NB4 (cell line): Measurements from ENCODE around the gene MRPL49.

Experiments used
- DNase-seq: peaks from one replicate; pipeline ENCODE4 v3.0.0; 2010; ENCODE audit warnings: low read depth
- H3K4me3 ChIP-seq: one replicate; pipeline ENCODE4 v1.5.1; 2011; ENCODE audit warnings: mild to moderate bottlenecking, low read depth, low read length, moderate library complexity
- CTCF ChIP-seq: IDR thresholded peaks from one replicate; pipeline ENCODE4 v1.5.1; 2012; ENCODE audit warnings: low read depth, low read length
- MAX ChIP-seq: IDR thresholded peaks from 2 replicates; pipeline ENCODE4 v1.6.1; 2011; ENCODE audit warnings: low read depth, low read length
- MYC ChIP-seq: IDR thresholded peaks from 2 replicates; pipeline ENCODE4 v1.6.1; 2011; ENCODE audit warnings: low read depth, low read length
- POLR2A ChIP-seq: IDR thresholded peaks from 2 replicates; pipeline ENCODE4 v1.6.1; 2011; ENCODE audit warnings: mild to moderate bottlenecking; ENCODE audit not compliant: insufficient read length; ENCODE audit errors: extremely low read depth

Gene MRPL49

DNA sequence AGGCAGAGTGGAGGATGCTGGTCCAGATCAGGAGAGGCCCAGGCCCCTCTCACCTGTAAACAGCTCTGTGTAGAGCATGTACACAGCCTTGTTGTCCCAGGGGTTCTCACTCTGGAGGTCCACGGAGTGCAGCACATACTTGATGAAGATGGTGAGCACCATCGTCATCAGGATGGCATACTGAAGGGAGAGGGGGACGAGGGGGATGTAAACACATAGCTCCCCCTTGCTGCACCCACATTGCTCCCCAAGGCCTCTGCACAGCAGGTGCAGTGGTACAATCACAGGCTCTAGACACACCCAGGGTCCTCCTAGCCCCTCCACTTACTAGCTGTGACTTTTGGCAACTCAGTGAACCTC lies 9.3 kb downstream of the MRPL49 start:
- H3K4me3 ChIP-seq = no peak overlapping the region
- DNase-seq = no peak
- TF ChIP-seq MAX (no peak), POLR2A (no peak), MYC (no peak), CTCF (no peak)

DNA sequence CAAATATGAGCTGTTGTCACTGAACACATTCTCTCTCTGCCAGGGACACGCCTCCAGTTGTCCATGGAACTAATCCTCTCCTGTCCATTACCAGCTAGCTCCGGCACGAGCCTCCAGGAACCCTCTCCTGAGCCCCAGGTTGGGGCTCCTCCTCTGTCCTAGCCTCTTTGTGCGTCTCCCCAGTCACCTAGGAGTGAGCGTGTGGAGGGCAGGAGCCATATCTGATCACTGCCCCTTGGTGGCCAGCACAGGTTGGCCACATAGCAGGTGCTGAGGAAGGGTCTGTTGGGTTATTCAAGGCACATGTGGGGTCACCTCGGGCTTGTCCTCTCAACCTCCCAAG lies 9.7 kb downstream of the MRPL49 start:
- no peak overlapping the region for H3K4me3 ChIP-seq
- no peak for DNase-seq
- TF ChIP-seq POLR2A (no peak), MAX (no peak), MYC (no peak), CTCF (no peak)

- DNase-seq = peak; percentile 6
- TF ChIP-seq CTCF (no peak), MAX (no peak), POLR2A (no peak), MYC (no peak)
- peak overlapping the region; percentile 86 for H3K4me3 ChIP-seq
These were observed 10.3 kb downstream of the MRPL49 start for GRCh38 chr11:65132238-65132987.

DNA sequence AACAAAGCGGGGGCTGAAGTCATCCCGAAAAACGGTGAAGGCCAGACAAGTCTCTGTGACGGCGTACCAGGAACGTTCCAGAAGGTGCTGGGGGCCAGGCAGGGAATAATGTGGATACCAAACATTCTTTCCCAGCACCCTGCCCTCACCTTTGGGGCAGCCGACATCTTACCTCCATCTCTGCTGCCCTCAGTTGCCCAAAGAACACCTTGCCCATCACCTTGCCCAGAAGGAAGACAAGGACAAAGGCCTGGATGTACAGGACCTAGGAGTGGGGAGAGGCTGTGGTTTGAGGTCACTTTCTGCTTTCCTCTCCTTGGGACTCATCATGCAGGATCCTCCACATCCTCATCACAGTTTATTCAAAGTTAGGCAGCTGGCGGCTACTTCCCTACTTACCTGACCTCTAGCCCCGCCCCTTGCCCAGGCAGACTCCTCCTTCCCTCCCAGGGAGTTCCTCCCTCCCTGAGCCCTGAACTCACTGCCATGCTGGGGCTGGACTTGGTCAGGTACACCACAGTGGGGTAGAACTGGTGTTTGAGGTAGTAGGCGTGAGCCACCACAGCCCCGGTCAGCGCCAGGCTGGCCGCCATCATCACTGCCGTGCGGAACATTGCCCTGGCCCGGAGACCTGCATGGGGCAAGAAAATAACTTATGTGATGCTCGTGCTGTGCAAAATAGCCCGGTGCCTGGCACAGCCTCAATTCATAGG lies 11.0 kb downstream of the MRPL49 start:
- TF ChIP-seq MYC = no peak
- peak overlapping the region; percentile 86 for H3K4me3 ChIP-seq
- peak; percentile 62 for DNase-seq

- H3K4me3 ChIP-seq = peak overlapping the region; percentile 86
- TF ChIP-seq MAX (no peak), MYC (no peak), POLR2A (no peak), CTCF (no peak)
- DNase-seq = no peak
These were observed 11.6 kb downstream of the MRPL49 start for GRCh38 chr11:65133724-65134123.

DNA sequence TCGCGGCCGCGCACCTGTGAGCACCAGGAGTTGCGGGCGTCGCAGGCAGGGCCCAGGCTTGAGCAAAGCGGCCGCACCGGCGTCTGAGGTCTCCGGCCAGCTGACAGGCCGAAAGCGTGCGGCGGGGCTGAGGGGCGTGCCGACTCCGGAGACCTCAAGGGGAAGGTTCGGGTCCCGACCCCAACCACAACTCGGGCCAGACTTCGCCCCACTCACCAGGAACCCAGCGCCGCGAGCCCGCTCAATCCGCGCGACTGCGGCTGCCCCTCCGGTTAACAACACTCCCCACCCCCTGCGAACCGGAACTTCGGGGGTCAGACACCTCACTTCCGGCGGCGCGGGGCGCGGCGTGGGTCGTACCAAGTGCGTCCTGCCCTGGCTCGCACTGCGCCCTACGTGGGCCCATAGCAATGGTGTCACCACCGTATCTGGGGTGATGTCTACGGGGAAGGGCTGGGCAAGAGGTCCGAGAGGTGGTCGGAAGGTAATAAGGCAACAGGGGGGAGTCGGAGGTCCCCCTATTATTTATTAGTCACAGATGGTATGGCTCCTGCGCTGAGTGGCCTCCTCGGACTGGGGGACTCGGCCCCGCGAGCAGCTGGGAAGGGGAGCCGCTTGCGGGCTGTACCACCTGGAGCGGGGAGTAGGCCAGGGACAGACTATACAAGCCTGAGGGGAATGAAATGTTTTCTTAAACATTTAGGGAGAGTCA lies 12.3 kb downstream of the MRPL49 start, which contains the start of gene SYVN1:
TSS of gene SYVN1 (minus strand) at position 280 of the 712 bp plus-strand sequence. CDS start 918 bp downstream, outside the sequence.
- DNase-seq = peak; percentile 92
- TF ChIP-seq CTCF = no peak
- TF ChIP-seq POLR2A = peak; percentile 86
- TF ChIP-seq MAX = peak; percentile 59
- TF ChIP-seq MYC = peak; percentile 79
- H3K4me3 ChIP-seq = peak within 1 kb of the TSS; percentile 86
